ENCODE measurements around the gene TPX2. TPM values are rescaled to one million over a fixed set of nuclear protein-coding genes. Genes with fewer than 3 reads are reported as not detected.

The TPX2 gene
- polyA plus RNA-seq, 1 donor from 2014 or later = 2.1 TPM

DNA sequence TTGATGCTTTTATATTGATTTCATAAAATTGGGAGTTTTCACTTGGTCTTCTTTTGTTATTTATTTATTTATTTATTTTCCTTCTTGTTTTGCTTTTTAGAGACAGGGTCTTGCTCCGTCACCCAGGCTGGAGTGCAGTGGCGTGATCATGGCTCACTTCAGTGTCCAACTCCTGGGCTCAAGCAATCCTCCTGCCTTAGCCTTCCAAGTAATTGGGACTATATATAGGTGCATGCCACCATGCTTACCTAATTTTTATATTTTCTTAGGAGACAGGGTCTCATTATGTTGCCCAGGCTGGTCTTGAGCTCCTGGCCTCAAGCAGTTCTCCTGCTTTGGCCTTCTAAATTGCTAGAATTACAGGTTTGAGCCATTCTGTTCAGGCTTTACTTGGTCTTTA is 41.7 kb downstream of the TPX2 start:
- no peaks in the 10 kb centered on the region for H3K36me3 ChIP-seq (ENCODE audit: insufficient read depth, low read length)
- no peak overlapping the region for H3K27ac ChIP-seq (ENCODE audit: low read length)
- H4K20me1 ChIP-seq (ENCODE audit: insufficient read depth) = no peaks in the 10 kb centered on the region
- H3K4me3 ChIP-seq (ENCODE audit: low read length) = no peak overlapping the region
- no peaks in the 10 kb centered on the region for H3K9me3 ChIP-seq (ENCODE audit: low read length)
- TF ChIP-seq, protein P1, sequence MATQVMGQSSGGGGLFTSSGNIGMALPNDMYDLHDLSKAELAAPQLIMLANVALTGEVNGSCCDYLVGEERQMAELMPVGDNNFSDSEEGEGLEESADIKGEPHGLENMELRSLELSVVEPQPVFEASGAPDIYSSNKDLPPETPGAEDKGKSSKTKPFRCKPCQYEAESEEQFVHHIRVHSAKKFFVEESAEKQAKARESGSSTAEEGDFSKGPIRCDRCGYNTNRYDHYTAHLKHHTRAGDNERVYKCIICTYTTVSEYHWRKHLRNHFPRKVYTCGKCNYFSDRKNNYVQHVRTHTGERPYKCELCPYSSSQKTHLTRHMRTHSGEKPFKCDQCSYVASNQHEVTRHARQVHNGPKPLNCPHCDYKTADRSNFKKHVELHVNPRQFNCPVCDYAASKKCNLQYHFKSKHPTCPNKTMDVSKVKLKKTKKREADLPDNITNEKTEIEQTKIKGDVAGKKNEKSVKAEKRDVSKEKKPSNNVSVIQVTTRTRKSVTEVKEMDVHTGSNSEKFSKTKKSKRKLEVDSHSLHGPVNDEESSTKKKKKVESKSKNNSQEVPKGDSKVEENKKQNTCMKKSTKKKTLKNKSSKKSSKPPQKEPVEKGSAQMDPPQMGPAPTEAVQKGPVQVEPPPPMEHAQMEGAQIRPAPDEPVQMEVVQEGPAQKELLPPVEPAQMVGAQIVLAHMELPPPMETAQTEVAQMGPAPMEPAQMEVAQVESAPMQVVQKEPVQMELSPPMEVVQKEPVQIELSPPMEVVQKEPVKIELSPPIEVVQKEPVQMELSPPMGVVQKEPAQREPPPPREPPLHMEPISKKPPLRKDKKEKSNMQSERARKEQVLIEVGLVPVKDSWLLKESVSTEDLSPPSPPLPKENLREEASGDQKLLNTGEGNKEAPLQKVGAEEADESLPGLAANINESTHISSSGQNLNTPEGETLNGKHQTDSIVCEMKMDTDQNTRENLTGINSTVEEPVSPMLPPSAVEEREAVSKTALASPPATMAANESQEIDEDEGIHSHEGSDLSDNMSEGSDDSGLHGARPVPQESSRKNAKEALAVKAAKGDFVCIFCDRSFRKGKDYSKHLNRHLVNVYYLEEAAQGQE (IDR thresholded peaks at IDR 0.05; ENCODE audit: borderline replicate concordance) = no peak
- TF ChIP-seq TAF1 (IDR thresholded peaks at IDR 0.05; ENCODE audit: low read depth) (no peak), RAD21 (conservative IDR thresholded peaks at IDR 0.05) (no peak), MXI1 (conservative IDR thresholded peaks at IDR 0.05; ENCODE audit: poor library complexity, severe bottlenecking) (no peak), SMC3 (conservative IDR thresholded peaks at IDR 0.05; ENCODE audit: poor library complexity) (no peak), POLR2AphosphoS5 (IDR thresholded peaks at IDR 0.05) (no peak), EZH2 (IDR thresholded peaks at IDR 0.05; ENCODE audit: borderline replicate concordance, insufficient read depth, low read length, poor library complexity, severe bottlenecking) (no peak), EP300 (conservative IDR thresholded peaks at IDR 0.05; ENCODE audit: poor library complexity, severe bottlenecking) (no peak)
- TF ChIP-seq, protein P2, sequence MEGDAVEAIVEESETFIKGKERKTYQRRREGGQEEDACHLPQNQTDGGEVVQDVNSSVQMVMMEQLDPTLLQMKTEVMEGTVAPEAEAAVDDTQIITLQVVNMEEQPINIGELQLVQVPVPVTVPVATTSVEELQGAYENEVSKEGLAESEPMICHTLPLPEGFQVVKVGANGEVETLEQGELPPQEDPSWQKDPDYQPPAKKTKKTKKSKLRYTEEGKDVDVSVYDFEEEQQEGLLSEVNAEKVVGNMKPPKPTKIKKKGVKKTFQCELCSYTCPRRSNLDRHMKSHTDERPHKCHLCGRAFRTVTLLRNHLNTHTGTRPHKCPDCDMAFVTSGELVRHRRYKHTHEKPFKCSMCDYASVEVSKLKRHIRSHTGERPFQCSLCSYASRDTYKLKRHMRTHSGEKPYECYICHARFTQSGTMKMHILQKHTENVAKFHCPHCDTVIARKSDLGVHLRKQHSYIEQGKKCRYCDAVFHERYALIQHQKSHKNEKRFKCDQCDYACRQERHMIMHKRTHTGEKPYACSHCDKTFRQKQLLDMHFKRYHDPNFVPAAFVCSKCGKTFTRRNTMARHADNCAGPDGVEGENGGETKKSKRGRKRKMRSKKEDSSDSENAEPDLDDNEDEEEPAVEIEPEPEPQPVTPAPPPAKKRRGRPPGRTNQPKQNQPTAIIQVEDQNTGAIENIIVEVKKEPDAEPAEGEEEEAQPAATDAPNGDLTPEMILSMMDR (IDR thresholded peaks at IDR 0.05; ENCODE audit: poor library complexity, severe bottlenecking) = no peak
- H3K9ac ChIP-seq (ENCODE audit: low read length) = no peak overlapping the region
- H3K4me2 ChIP-seq (ENCODE audit: low read length) = no peak overlapping the region
- H3K9me2 ChIP-seq (ENCODE audit: insufficient read depth, low read length) = no peaks in the 10 kb centered on the region
- no peaks in the 10 kb centered on the region for H3K27me3 ChIP-seq (ENCODE audit: insufficient read depth, low read depth, low read length)
- no peaks in the 10 kb centered on the region for H3F3A ChIP-seq (ENCODE audit: insufficient read depth, low read length, poor library complexity, severe bottlenecking)
- no peaks in the 10 kb centered on the region for H3K79me2 ChIP-seq (replicated peaks; ENCODE audit: insufficient read depth, low read length)
- H2AFZ ChIP-seq (ENCODE audit: low read depth, low read length) = no peak overlapping the region

DNA sequence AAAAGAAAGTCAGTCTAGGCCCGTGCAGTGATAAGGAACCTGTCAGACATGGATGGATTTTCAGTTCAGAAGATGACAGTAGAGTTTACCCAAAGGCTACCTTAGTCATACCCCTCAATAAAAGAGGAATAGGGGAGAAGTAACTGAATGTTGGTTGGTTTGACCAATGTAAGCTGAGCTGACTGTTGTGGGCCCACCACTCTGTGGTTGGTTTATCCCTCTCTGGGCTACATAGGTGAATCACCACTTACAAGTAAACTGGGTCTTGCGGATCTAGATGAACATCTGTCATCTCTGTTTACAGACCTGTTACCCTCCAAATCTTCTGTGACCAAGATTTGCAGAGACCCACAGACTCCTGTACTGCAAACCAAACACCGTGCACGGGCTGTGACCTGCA is 42.9 kb downstream of the TPX2 start:
- Histone ChIP-seq H3K4me2 (ENCODE audit: low read length) (no peak overlapping the region), H2AFZ (ENCODE audit: low read depth, low read length) (no peak overlapping the region), H4K20me1 (ENCODE audit: insufficient read depth) (no peaks in the 10 kb centered on the region), H3K9me3 (ENCODE audit: low read length) (no peaks in the 10 kb centered on the region), H3K79me2 (replicated peaks; ENCODE audit: insufficient read depth, low read length) (no peaks in the 10 kb centered on the region), H3F3A (ENCODE audit: insufficient read depth, low read length, poor library complexity, severe bottlenecking) (no peaks in the 10 kb centered on the region), H3K36me3 (ENCODE audit: insufficient read depth, low read length) (no peaks in the 10 kb centered on the region), H3K4me3 (ENCODE audit: low read length) (no peak overlapping the region), H3K9me2 (ENCODE audit: insufficient read depth, low read length) (no peaks in the 10 kb centered on the region), H3K27ac (ENCODE audit: low read length) (no peak overlapping the region), H3K9ac (ENCODE audit: low read length) (no peak overlapping the region), H3K27me3 (ENCODE audit: insufficient read depth, low read depth, low read length) (no peaks in the 10 kb centered on the region)
- TF ChIP-seq TAF1 (IDR thresholded peaks at IDR 0.05; ENCODE audit: low read depth) = no peak
- TF ChIP-seq, protein P1 (IDR thresholded peaks at IDR 0.05; ENCODE audit: borderline replicate concordance) = no peak
- no peak for TF ChIP-seq SMC3 (conservative IDR thresholded peaks at IDR 0.05; ENCODE audit: poor library complexity)
- TF ChIP-seq RAD21 (conservative IDR thresholded peaks at IDR 0.05) = no peak
- no peak for TF ChIP-seq EZH2 (IDR thresholded peaks at IDR 0.05; ENCODE audit: borderline replicate concordance, insufficient read depth, low read length, poor library complexity, severe bottlenecking)
- TF ChIP-seq MXI1 (conservative IDR thresholded peaks at IDR 0.05; ENCODE audit: poor library complexity, severe bottlenecking) = no peak
- no peak for TF ChIP-seq POLR2AphosphoS5 (IDR thresholded peaks at IDR 0.05)
- no peak for TF ChIP-seq EP300 (conservative IDR thresholded peaks at IDR 0.05; ENCODE audit: poor library complexity, severe bottlenecking)
- TF ChIP-seq, protein P2 (IDR thresholded peaks at IDR 0.05; ENCODE audit: poor library complexity, severe bottlenecking) = no peak
